ENCODE measurements around the gene CARD19. TPM values are rescaled to one million over a fixed set of nuclear protein-coding genes. Genes with fewer than 3 reads are reported as not detected.

Gene CARD19
- total and polyA plus RNA-seq, 8 donors, result 4.3 to 20.4 (median 8.1) TPM

GRCh38 chr9:93051680-93052089 lies 44.3 kb upstream of the CARD19 start:
- H3K9me3 ChIP-seq, result no peaks in the 10 kb centered on the region
- H3K27ac ChIP-seq, result no peak overlapping the region
- H3K36me3 ChIP-seq, result no peaks in the 10 kb centered on the region
- H3K4me1 ChIP-seq, result peaks cover 0 to 2% (median 0%) of the 10 kb centered on the region in 3 donors
- no peak for TF ChIP-seq CTCF (IDR thresholded peaks at IDR 0.05)
- H3K4me3 ChIP-seq, result no peak overlapping the region
- 34 to 40% methylated on average over 6 of the region's 6 CpGs for WGBS, 2 donors
- DNase-seq, result peak in 3 of 6 donors; percentile 15 to 39 (median 36)
- intact Hi-C loops (cut with DNase I), result no loop called here
- peak; percentile 45 to 86 (median 58) for ATAC-seq
- no peaks in the 10 kb centered on the region for H3K27me3 ChIP-seq
- FAIRE-seq, result no peak

GRCh38 chr9:93052791-93053540 lies 43.1 kb upstream of the CARD19 start:
- FAIRE-seq (no peak), ATAC-seq (no peak), DNase-seq (peak in 1 of 6 donors; percentile 63)
- H3K9me3 ChIP-seq, result no peaks in the 10 kb centered on the region
- 76 to 85% methylated on average over 15 of the region's 15 CpGs for WGBS, 2 donors
- H3K4me3 ChIP-seq, result no peak overlapping the region
- H3K4me1 ChIP-seq, result peaks cover 0 to 2% (median 0%) of the 10 kb centered on the region in 3 donors
- intact Hi-C loops (cut with DNase I), result no loop called here
- no peaks in the 10 kb centered on the region for H3K27me3 ChIP-seq
- no peaks in the 10 kb centered on the region for H3K36me3 ChIP-seq
- H3K27ac ChIP-seq, result no peak overlapping the region
- no peak for TF ChIP-seq CTCF (IDR thresholded peaks at IDR 0.05)

- intact Hi-C loops (cut with DNase I), result no loop called here
- peaks cover 0 to 2% (median 0%) of the 10 kb centered on the region in 3 donors for H3K4me1 ChIP-seq
- H3K36me3 ChIP-seq, result no peaks in the 10 kb centered on the region
- no peak for FAIRE-seq
- no peaks in the 10 kb centered on the region for H3K9me3 ChIP-seq
- H3K27ac ChIP-seq, result no peak overlapping the region
- DNase-seq, result peak in 1 of 6 donors; percentile 24
- no peak for TF ChIP-seq CTCF (IDR thresholded peaks at IDR 0.05)
- 90 to 91% methylated on average over 5 of the region's 5 CpGs for WGBS, 2 donors
- no peak overlapping the region for H3K4me3 ChIP-seq
- ATAC-seq, result no peak
- no peaks in the 10 kb centered on the region for H3K27me3 ChIP-seq
Observed at GRCh38 chr9:93053781-93054331, 42.2 kb upstream of the CARD19 start.

GRCh38 chr9:93054758-93055704 lies 41.0 kb upstream of the CARD19 start:
- DNase-seq, result peak in 1 of 6 donors; percentile 21
- H3K9me3 ChIP-seq, result no peaks in the 10 kb centered on the region
- intact Hi-C loops (cut with DNase I), result no loop called here
- H3K36me3 ChIP-seq, result no peaks in the 10 kb centered on the region
- TF ChIP-seq CTCF (IDR thresholded peaks at IDR 0.05), result no peak
- no peaks in the 10 kb centered on the region for H3K4me1 ChIP-seq
- no peak overlapping the region for H3K4me3 ChIP-seq
- FAIRE-seq, result no peak
- no peaks in the 10 kb centered on the region for H3K27me3 ChIP-seq
- 85 to 88% methylated on average over 11 of the region's 11 CpGs for WGBS, 2 donors
- ATAC-seq, result no peak
- H3K27ac ChIP-seq, result no peak overlapping the region

Measured in pancreas (tissue), 10 donors.